ENCODE data around the gene ZNF385C.

GRCh38 chr17:42005166-42005565 is 93.1 kb downstream of the ZNF385C start:
- TF ChIP-seq EP300 (IDR thresholded peaks at IDR 0.05) (no peak), CTCF (IDR thresholded peaks at IDR 0.05) (no peak), POLR2AphosphoS5 (IDR thresholded peaks at IDR 0.05) (no peak)
